GM18511 (cell line): ENCODE results near the gene ARSB.

Experiments used
- ATAC-seq: cut with Tn5 transposase; IDR thresholded peaks from one replicate; pipeline ENCODE4 v1.9.1; 2021; ENCODE audit warnings: mild to moderate bottlenecking, moderate library complexity; ENCODE audit not compliant: unreplicated experiment

The ARSB gene

DNA sequence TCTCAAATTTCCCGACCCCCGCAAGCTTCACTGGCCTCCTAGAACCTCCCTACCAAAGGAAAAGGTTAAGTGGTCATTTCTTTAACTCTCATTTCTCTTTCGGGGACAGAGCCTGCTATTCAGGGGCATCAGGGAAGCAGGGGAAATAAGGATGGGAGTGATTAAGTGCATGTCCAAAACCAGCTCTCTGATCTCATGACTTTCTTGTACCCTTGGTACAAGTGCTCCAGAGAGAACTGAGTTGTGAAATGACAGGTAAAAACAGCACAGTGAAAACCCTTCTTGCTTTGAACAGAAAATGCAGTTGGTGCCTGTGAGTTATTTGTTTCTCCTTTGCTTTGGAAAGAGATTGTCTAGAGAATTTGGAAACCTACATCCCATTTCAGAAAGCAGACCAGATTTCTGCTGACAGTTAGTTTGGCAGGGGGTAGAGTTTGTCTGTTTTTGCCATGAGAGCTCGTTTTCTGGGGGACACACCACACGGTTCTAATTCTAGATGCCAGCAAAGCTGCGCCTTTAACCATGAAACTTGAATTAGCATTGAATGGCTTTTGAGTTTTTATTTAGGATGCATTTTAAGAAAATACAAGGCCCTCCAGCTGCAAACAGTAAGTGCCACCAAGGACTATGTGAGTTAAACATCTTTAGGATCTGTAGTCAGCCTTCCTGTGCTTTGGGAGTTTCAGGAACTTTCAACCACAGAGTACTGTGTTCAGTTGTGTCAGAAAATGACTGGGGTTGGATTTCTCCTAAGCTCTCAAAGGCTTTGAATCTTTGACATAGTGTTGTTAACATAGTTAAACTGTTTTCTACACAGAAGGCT, 174.8 kb downstream of the ARSB start:
- no peak for ATAC-seq

DNA sequence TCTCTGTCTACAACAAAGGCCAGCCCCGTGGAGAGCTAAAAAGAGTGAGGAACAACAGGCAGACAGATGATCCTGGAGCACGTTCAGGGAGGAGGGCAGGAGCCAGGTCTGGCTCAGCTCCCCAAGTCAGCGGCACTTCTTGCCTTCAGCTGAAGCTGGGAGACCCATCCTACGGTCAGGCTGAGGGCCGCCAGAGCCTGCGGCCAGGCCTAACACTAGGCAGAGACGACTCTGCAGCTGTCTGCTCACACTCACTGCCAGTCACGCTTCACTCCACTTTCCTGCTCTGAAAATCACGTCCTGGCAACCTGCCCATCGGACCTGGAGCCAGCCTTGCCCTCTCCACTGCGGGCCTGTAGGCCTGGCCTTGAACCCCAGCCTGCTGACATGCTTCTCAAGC, 175.7 kb downstream of the ARSB start:
- no peak for ATAC-seq

DNA sequence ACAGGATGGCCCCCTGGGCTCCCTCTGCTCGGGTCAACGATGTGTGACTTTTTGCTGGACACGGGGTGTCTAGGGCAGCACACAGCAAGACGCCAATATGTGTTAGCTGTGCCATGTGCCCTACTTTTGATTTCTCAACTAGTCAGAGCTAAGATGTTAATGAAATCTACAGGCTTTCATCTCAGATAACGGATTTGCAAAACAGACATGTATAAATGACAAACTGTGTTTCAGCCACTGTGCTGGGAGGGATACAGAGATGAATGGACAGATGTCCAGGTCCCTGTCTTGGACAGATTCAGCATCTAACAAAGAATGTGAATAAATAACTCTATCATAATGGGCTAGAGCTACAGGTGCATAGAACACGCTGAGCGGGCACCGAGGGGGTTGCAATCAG, 176.3 kb downstream of the ARSB start:
- ATAC-seq, result no peak

DNA sequence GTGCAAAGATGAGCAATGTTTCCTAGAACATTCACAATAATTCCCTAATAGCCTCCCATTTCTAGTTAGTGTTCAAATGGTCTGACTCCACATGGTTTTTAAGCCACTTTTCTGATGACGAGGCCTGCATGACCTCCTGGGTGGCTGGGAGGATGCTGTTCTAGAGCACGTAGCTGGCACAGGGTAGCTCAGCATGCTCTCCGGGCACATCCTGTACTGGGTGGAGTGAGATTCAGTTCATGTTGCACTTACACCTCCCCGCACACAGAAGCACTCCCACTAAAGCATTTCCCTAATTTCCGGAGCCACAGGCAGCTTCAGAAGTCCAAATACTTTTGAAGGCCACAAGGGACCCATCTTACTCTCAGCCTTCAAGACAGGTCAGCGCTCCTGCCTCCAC, 176.7 kb downstream of the ARSB start:
- ATAC-seq, result no peak

DNA sequence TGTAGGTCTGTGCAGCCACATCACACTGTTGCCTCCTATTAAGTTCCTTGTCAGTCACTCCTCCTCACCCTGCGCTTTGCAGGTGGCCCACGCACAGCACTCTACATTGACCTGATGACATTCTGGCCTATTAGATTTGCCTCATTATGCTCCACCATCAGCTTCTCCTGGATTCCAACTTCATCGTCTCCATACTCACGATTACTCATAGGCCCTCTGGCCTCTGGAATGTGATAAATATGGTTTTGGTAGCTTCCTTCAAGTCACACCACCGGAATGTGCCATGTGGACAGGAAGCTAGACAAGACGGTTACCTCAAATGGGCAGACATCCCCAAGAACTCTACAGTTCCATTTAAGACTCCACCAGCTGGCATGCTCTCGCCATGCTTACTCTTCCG, 178.6 kb downstream of the ARSB start:
- ATAC-seq, result no peak

DNA sequence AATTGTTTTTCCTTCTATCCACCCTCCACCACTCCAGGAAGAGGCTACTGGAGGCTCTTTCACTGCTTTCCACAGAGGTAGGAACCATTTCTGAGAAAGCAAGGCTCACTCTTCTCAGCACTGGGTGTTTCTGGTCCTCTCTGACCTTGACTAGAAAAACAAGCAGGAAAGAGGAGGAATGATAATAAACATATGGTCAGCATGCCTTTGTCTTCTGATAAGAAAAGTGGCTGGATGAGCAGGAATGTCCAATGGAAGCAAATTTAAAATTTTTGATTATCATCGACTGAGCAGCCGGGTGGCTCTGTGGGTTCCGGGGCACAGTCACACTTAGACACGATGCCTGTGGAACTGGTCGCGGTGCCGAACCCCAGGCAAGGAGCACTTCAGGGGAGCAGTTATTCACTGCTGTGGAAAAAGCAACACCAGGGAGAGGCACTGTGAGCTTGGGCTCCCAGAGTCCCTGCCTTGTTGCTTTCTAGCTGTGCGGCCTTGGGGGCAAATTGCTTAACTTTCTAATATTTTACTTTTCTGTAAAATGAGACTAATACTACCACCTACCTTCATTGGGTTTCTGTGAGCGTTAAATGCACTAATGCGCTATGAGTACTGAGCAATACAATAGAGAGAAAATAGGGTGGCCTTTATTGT, 179.5 kb downstream of the ARSB start:
- ATAC-seq, result no peak

DNA sequence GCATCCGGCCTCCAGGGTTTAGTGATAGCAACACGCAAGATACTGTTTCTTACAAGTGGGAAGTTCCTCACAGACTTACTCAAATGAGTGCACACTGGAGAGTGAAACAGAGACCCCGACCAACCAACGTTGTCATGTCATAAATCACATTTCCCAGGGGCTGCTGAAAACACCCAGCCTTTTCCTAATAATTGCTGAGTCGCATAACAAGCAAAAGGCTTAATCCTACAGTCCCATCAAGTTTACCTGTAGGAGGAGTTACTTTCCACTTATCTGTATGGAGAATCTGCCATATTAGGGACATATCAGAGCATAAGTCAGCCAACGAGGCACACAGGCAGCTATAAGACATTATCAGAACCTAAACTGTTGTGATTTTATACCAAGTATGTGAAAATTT, 180.1 kb downstream of the ARSB start:
- ATAC-seq, result no peak

DNA sequence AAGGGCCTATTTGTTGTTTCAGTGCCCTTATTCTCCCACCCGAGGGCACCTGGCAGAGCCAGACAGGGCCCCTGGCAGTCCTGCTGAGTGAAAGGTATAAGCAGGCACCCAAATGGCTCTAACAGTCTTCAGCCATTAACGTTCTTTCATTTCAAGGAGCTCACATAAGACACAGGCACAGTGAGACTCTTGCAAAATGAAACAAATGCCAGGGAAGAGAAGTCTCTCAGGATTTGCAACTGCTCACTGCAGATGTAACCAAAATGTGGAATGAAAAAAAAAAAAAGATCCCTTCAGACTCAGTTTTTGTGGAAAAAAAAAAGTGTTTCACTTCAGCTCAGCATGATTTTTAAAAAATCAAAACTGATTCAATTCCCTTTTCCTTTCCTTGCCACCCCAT, 181.2 kb downstream of the ARSB start:
- ATAC-seq, result no peak

DNA sequence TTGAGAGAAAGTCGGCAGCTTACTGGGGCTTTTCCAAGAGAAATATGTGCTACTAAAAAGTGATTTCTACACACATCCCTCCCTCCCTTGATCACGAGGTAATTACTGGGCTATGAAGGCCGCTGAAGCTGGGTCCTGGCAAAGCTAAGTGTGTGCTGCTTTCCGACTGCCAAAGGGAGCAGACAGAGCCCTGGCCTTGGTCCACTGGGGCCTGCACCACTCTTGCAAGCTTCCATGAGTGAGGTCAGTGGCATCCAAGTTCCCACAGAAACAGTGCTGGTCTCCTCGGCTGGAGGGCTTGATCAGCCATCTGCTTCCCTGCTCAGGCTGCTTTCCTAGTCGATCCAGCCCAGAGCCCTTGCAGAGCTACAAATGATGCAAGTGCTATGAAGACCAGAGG, 181.8 kb downstream of the ARSB start:
- ATAC-seq, result no peak

DNA sequence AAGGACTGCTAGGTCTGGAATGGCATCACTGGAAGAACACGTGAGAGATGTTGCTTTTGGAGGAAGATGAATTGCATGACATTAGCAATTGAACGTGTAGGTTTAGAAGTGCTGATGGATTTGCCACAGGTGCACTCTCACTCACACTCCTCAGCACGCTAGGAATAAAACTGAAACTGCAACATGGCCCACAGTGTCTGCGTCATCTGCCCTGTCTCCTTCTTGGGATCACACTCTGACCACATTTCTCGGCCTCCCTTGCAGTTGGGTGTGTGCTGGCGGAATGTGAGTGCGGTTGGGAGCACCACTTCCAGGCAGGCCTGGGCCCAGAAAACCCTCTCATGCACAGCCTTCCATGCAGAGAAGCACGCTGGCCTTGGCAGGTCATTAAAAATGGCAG, 183.7 kb downstream of the ARSB start:
- ATAC-seq, result no peak

DNA sequence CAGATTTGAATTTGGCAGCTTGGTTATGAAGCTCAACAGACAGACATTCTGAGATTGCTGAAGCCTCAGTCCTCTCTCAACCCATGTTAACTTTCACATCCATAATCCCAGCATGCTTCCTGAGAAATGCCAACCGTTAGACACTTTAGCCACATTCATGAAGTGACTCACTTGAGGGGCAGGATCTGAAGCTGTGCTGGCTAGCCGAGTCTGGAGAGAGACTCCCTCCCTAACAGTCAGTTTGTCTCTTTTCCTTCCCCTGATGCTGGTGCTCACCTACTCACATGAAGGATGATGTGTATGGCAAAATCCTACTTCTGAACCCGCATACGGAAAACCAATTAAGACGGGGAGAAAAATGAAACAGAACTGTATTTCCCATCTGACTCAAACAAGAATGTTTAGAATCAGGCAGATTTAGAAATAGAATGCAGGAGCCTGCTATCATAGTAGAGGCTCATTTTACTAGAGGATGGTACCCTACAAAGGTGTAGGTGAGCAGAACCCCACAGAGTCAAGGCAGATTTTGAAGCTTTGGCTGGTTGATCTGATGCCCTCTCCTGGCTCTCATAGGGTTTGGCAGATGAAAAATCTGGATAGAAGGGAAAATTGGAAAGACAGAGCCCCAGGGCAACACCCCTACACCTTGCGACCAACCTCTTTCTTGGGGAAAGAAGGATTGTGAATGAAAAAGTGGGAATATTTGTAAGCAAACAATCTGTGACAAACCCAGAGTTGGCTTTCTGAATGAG, 185.7 kb downstream of the ARSB start:
- no peak for ATAC-seq

DNA sequence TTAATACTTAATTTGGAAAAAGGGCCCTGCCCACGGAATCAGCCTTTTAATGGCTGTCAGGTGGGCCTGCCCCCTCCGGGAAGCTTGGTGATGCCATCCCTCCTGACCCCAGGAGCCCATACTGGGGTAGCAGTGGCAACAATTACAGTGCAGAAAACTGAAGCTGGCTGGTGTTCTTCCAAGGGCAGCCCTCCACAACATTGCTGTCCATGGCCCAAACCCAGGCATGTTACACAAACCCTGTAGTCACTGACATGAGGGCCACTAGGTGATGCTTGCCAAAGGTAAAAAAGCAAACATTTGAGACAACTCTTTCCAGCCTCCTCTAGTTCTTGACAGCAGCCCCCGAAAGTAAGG, 186.5 kb downstream of the ARSB start:
- ATAC-seq, result no peak

DNA sequence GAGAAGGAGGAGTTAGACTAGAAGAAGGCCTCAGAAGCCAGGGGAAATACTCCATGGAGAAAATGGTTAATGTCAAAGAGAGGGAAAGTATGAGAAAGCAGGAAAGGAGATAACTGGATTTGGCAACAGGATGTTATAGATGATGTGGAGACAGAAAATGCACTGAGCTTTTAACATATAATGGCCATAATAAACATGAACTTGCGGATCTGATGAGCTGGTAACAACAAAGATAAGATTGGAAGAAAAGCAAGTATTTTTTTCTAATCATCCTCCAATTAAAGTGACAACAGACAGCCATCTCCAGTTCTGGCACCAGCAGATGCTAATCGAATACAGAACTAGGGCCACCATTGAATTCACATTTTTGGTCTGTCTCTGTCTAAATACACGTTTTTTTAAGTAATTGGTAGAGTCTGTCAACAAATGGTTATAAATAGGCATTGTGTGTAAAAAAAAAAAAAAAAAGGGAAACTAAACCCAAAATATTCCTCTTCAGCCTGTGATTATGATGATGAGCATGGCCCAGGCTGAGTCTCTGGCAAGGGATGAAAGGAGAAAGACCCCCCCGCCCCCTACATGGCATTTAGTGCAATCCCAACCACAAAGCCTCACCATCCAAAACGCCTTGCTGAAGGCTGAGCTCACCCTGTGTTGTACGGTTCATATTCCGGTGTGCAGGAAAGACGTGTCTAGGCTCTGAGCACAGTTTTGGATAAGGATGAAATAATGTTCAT, 187.0 kb downstream of the ARSB start:
- ATAC-seq, result no peak

DNA sequence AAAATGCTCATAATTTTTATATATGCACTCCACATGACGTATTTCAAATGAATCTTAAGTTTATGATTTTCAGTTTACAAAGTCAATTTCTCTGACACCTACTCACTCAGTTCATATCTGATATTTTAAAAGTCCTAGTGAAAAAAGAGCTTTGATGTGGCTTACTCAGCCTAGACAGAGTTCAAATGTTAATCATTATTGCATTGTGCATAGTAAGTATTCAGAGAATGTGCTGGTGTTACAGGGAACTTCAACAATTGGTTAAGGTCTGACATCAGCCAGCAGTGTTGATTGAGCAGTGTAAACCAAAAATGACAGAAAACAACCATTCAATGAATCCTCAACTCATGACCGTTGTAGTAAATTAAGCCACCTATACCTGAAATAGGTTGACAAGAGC, 189.4 kb downstream of the ARSB start:
- ATAC-seq, result no peak

DNA sequence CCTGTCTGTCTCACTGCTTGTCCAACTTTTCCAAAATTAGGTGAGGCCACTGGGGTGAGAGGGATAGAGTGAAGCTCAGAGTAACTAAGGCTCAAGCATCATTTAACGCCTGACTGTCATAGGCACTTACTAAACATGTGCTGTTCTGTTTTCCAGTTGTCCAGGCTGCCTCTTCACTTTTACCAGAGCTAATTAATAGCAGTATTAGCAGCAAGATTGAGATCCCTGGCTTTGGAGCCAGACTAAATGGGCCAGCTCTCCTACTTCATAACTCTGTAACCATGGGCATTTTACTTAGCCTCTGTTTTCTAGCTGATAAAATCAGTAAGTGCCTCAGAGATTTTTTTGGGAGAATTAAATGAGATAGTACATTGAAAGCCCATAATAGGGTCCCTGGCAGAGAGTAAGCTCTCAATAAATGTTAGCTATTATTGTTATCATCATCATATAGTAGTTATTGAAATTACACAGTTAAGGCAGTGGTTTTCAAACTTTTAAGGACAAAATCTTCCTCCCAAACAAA, 190.4 kb downstream of the ARSB start:
- ATAC-seq, result no peak

DNA sequence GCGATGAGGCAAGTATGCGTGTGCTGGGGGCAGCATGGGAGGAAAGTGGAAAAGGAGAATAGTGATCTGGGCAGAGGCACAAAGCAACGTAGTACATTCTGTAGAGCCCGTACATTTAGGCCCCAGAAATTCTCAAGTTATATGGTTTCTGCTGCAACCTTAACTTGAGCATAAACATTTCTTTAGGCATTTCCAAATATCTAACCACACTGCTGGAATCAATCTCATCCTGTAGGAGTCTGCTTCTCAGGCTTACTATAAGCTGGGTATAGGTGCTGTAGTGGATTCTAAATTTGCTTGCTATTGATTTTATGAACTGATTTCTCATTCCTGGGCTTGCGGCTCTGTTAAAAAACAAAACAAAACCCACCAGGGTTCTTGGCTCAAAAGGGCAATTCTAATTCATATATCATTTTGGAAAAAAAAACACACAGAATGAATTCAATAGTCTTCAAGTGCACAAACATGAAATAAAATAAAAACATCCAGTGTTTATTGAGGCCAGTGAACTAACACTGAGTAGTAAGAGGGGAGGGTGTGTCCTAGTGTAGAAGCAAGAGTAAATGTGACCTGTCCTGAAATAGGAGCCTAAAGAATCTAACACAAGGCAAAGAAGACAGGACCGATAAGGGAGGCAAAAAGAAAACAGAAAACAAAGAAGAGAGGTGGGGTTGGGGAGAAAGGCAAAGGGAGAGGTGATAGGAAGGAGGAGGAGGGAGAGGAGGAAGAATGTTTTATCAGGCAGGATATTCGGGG, 191.0 kb downstream of the ARSB start:
- no peak for ATAC-seq

DNA sequence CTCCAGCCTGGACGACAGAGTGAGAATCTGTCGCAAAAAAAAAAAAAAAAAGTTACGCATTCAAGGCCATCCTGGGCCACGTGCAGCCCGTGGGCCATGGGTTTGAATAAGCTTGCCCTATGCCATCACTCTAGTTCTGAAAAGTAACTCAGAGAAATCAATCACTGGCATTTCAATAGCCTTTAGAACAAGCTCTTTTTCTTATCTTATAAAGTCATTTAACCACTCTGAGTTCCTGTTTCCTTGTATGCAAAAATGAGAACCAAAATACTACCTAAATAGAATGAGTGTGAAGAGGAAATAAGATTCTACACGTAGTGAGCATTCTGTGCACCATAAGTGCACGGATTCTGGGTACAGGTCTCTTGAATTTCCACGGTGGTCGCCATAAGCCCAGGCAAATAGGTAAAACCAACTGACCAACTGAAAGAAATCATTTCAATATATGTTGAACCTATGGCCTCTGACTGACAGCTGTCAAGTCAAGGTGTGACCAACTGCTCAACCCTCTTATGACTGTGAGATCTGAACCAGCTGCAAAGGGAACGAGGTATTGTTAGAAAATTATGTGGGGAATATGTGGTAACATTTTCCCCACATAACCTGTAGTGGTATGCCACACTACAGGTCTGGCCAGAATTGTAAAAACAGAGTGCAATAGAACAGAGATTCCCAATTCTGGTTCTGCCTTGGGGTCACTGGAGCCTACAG, 192.6 kb downstream of the ARSB start:
- ATAC-seq, result peak; percentile 62

DNA sequence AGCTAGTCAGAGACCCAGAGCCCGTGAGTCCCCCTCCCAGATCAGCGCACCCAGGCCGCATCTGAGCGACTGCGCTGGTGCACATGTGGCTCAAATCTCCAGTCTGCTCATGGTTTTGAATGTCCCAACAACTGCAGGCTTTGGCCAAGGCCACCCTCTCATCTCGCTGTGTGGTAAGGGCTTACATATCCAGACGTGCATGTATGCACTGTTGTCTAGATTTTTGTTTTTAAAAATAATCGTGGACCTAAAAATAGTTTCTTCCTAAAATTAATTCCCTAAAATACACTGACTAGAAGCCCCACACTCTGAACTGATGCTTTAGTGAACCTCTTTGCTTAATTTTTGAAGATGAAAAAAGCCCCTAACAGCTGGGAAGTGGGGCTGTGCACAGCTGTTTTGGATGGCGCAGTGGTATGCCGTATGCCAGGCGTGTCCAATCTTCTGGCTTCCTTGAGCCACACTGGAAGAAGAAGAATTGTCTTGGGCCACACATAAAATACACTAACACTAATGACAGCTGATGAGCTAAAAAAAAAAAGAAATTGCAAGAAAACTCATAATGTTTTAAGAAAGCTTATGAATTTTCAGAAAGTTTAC, 193.5 kb downstream of the ARSB start:
- no peak for ATAC-seq

DNA sequence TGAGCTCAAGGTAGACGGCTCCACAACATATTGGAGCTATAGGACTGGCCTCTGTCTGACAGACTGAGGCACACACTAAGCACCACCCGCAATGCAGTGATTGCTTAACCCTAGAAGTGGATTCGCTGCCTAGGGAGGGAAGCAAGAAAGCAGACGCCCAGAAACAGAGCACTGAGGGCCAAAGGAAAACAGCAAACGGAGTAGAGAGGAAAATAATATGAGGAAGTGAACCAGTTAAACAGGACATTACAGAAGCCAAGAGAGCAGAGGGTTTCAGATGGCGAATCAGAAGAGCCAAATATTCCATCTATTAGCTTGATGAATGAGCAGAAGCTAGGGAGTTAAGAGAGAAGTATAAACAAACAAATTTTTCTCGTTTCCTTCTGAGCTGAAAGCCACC, 197.3 kb downstream of the ARSB start:
- no peak for ATAC-seq
